ENCODE measurements around the gene RASGEF1B.
A peak's percentile ranks its signal among the peaks of the same experiment; 100 is the strongest.

Gene RASGEF1B

DNA sequence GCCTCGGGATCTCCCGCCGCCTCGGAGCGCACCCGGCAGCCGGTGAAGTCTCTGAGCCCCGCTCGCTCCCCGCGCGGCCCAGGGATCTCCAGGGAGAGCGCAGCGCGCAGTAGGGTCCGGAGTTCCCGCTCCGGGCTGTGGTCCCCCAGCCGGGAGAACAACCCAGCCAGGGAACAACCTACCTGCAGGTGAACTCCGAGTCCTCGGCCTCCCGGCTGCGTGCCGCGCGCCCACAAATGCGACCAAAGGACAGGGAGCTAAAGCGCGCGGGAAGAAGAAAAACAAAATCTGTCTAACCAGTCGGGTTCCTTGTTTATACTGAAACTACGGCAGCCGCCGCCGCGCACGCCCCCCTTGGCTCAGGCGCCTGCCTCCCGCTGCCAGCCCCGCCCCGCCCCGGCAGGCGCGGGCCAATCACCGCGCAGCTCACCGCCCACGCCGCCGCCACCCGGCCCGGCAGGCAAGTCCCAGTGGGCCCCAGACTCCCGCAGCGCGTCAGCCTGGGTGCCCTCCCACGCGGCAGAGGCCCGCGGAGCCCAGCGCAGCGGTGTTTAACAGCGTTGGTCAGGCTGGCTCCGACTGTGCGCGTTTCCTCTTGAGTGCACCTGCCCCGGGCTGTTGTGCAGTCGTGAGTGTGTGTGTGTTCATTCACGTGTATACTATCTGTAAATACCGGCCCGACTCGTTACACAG lies at the start of gene RASGEF1B:
TSS of gene RASGEF1B (minus strand) at position 320 of the 693 bp plus-strand sequence. CDS start 12,399 bp downstream, outside the sequence.
- peak; percentile 90 for DNase-seq

DNA sequence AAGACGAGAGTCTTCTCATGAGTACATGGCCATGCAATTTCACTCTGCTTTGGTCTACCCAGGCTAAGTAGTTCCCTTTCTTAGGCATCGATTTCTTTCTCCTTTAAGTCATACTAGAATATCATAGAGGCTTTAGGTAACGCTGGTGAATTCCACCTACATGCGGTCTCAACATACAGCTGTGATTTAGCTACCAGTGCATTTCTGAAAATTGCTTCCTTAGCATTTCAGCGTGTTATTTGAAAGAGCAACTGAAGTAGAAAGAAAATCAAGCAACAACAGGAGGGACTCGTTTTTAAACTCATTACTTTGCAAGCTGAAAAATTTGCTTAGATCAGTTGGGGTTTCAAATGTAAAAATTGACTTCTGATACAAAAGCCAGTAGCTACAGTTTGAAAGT lies 48.1 kb upstream of the RASGEF1B start:
- DNase-seq: no peak

DNA sequence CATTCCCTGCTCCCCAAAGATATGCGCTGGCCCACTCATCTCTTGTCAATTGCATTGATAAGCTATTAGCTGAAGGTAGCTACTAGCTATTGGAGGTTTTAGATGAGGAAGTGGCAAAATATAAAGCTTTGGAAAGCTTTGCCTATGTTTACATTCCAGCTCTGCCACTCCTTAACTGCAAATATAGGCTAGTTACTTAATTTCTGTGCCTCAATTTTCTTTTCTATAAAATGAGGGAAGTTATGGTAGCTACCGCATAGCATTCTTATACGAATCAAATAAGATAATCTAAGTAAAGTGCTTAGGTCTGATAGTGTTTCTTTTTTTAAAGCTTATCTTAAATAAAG lies 47.7 kb upstream of the RASGEF1B start:
- DNase-seq: no peak

DNA sequence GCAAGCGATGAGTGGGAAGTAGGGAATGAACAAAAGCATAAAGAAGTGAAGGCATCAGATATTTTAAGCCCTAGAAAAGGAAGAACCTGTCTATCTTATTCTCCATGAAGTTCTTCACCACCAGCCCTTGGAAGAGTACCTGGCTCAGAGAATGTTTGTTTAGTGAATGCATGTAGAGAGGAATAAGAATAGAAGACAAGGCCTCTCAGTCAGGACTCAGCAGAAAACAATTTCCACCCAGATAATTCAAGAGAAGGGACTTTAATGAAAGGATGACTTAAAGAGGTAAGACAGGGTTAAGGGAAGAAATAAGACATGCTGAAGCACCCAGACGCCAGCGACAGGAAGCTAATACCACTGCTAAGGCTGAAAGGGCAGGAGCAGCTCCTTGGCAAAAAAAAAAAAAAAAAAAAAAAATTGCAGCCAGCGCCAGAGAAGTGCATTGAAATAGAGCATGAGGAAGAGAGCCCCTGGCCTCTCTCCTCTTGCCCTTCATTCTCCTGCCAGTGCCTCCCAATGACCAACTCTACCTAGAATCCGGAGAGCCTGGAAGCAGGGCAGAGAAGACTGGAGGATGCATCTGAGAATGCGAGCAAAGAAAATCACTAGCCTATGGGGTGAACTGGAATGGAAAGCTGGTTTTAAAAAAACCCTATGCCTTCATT lies 47.2 kb upstream of the RASGEF1B start:
- no peak for DNase-seq

DNA sequence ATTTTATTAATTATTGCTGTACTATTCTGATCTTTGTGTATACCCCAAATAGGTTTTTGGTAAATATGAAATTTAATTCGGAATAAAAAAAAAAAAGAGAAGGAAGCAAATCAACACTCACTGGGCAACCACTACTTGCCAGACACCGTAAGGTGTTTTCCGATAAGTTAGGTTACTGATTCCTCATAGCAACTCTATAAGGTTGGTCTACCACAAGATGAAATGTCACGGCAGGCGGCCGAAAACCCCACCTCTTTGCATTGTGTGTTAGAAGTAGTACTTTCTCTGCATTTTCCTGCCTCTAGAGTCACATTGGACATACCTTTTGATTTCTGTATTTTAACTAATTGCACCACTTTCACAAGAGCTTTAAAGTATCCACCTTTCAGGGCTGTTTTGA lies 44.5 kb upstream of the RASGEF1B start:
- DNase-seq: no peak

DNA sequence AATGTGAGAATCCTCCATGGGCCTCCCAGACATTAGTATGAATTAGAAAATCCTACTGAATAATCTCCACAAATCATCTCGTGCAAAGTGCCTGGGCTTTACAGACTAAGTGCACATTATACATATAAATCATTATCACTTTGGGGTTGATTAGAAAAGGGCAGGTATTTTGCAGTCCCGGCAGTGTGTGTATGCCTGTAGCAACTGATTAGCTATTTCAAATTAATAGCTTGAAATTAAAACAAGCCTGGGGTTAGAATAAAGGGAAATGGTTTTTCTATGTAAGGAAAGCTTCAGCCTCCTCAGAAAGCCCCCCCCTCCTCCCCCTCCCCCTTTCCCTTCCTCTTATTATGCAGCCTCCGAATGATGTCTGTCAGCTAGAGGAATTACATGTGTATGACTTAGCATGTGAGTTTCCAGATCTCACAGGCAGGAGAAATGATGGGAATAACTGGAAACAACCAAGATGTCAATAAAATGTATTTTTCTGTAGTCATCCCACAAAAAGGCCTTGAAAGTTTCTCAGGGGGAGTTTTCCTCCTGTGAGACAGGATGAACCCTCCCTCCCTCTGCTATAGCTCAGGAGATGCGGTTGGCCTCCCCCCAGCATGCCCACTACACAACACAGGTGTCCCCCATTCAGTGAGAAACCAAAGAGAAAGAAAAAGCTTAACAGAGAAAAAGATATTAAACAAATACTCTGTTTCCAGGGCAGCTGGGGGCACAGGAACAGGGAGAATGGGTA lies 41.2 kb upstream of the RASGEF1B start:
- DNase-seq: no peak

DNA sequence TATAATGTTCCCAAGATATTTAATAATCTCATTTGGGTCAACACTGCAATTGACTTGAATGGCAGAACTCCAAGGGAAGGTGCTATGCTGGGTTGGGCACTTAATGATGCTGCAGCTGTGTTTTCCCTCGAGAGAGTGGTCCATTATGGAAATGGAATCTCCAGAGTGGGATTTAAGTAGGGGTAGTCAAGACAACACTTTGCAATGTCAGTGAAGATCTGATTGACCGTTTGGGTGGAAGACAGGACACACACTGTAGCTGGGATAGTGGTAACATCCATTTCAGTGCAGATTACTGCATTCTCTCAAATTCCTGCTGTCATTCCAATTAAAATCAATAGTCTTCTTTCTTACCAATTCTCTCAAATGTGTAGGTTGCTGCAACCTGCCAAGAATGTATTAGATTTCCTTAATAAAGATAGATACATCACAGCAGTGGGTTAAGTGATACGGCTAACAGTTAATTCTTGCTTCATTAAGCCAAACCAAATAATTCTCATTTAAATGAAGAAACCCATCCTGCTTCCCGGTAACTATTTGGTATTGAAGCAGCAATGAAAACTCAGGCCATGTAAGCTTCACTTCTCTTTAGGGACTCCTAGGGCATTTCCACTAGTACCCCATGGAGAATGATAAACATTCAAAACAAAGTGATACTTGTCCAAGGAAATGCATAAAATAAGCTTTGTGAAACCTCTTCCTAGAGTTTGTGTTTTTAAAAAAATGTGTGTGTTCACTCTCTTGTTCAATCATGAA lies 40.5 kb upstream of the RASGEF1B start:
- DNase-seq: no peak

DNA sequence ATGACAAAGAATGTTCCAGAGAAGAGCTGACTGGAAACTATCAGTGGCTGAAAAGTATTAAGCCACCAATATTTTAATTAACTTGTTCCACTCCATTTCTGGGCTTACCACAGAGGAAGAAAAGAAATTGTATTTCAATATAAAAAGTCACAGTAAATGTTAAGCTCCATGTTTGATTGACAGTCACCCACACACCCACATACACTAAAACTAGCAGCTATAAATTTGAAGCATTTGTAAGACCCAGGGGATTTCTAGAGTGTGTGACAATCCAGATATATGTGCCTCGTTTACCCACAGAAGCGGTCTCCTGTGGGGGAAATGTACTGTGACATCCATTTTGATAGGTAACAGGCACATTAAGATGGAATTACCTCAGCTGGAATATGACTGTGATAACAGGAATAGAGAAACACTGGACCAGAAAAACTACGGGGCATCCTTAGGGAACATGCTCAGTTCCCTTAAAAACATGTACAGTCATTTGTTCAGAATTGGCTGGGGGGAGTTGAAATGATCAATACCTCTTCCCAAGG lies 39.0 kb upstream of the RASGEF1B start:
- DNase-seq: no peak

DNA sequence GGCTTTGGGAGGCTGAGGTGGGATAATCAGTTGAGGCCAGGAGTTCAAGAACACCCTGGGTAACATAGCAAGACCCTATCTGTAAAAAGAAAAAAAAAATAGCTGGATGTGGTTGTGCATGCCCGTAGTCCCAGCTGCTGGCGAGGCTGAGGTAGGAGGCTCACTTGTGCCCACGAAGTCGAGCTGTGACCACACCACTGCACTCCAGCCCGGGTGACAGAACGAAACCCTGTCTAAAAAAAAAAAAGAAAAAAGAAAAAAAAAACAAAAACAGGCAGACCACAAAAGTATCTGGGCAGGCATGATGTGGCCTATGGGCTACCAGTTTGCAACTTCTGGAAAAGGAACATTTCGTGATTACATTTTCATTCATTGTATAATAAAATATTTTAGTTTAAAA lies 38.1 kb upstream of the RASGEF1B start:
- no peak for DNase-seq

DNA sequence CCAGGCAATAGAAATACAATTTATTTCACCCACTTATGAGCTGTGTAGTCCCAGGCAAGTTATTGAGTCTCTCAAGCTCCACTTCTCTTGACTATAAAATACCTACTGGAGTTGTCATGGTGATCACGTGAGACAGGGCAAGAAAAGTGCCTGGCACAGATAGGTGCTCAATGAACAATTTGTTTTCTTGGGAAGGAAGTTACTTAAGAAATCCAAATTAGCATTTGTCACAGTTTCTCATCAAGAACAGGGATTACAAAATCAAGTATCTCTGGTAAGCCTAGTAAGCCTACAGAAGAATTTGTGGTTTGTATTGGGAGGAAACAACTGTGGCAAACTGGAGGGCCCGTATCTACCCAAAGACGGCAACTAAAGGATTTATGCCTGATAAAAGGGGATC lies 37.5 kb upstream of the RASGEF1B start:
- no peak for DNase-seq

DNA sequence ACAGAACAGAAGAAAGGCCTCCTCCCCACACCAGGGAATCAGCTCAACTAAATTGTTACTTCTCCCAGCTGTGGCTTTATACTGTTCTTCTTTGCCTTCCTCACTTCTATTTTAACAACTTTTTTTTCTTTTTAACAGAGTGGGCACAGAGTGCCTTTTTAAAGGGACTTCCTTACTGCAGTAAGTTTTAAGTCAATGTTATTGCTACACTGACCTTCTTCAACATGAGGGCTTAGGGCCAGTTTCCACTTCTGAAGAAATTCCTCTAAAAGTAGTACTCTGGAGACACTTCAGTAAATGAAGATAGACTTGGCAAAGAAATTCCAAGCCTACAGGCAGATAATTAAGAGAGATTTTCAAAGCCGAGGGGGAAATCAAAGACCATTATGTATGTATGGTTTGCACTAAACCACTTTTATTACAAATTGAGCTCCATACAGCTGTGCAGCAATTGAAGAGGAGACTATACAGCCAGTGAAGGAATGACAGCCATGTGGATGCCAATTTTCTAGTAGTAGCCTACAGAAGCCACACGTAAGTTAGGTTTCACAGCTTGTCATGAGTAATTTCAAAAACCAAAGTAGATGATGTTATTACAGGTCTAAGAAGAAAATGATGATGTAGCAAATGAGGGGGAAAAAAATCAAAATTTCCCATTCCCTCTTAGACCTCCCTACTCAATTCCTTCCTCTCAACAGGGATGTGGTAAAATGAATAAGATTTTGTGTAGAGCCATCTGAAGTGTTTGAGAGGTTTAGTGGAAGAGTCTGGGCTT lies 36.9 kb upstream of the RASGEF1B start:
- no peak for DNase-seq

DNA sequence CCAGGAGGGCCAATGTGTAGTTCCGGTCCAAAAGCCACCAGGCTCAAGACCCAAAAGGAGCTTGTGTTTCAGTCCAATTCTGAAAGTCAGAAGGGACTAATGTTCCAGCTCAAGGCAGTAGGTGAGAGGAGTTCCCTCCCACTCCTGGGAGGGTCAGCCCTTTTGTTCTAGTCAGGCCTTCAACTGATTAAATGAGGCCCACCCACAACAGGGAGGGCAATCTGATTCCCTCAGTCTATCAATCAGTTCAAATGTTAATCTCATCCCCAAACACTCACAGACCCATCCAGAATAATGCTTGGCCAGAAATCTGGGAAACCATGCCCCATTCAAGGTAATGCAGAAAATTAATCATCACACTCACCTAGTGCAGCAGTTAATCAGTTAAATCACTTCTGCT lies 35.8 kb upstream of the RASGEF1B start:
- DNase-seq: no peak

DNA sequence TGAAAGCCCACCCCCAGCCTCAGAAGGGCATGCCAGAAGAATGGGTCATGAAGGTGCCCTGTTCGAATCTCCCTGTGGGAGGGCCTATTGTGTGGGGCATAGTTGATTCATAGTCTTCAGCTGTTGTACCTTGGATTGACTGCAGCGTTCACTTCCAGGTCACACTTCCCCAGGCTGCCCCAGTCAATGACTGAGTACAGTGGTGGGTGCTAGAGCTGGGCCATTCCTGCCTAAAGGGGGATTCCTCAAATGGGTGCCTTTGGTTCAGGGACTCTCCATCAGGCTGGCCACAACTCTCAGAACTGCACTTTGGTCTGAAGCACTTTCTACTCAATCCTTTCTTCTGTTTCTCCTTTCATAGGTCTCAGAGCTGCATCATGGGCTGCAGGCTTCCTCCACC lies 35.0 kb upstream of the RASGEF1B start:
- no peak for DNase-seq

DNA sequence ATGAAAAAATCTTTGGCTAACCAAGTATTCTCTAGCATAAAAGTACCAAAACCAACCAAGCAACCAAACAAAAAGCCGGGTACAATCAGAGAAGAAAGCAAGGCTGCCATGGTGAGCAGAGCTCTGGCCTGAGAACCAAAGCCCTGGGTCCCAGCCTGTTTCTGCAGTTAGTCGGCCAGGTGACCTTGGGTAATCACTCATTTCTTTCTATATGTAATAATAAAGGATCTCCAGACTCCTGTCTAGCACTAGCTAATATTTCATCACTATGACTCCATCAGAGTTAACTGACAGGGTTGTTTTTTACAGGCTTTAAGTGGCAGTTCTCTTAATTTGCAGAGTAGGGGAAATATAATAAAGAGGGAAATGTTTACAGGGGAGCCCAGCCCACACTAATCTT lies 34.0 kb upstream of the RASGEF1B start:
- DNase-seq: peak; percentile 60

DNA sequence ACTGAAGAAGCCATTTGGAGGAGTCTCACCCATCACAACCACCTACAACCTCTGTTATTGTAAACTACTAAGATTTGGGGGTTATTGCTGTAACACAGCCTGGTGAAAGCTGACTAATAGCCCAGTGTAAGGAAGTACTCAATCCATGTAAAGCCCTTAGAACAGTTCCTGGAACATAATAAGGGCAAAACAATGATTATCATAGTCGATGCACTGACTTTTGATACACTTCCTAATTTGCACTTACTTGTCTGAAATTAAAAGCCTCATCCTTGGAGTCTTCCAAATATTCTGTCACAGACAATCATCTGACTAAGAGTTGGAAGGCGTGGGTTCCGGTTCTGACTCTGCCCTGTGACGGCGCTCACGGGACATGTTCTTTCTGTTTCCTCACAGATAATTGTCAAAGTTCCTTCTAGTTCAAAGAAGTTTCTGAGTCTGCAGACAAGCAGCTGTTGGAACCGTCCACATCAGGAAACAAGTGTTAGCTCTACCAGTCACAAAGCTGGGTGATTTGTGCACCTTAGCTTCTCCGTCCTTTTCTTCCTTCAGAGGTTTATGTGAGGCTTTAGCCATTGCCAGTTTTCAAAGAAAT lies 33.4 kb upstream of the RASGEF1B start:
- no peak for DNase-seq

DNA sequence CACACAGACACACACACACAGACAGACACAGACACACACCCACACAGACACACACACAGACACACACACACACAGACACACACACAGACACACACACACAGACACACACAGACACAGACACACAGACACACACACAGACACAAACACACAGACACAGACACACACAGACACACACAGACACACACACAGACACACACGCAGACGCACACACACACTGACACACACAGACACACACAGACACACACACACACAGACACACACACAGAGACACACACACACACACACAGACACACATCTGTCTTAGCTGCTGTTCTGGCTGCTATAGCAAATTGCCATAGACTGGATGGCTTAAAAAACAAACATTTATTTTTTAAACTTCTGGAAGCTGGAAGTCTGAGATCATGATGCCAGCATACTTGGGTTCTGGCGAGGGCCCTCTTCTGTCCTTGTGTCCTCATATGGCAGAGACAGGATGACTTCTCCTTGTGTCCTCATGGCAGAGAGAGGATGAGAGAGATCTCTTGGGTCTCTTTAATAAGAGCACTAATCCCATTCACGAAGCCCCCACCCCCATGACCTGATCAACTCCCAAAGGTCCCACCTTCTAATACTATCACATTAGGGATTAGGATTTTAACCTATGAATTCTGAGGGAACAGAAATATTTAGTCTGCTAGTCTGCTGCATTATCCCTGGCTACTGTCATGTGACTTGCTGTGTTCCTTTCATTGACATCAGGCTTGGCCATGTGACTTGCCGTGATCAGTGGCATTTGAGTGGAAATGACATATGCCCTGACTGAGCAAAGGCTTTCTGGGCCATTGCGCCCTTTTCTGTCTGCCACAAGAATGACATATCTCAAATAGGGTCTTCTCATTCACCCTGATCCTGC lies 32.7 kb upstream of the RASGEF1B start:
- DNase-seq: no peak

DNA sequence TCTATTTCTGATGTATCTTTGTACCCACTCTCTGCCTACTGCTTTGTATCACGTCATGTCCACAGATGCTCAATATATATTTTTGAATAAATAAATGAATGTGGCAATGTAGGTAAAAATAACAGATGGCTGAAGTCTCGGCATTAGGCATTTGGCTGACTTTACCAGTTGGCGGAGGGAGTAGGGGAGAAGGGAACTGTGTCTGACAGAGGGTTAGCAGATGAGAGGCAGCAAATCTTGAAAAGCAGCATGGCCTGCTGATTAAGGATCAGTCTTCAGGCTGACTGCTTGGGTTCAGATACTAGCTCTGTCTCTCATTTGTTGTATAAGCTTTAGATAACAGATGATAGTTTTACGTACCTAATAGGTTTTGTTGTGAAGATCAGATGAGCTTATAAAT lies 31.9 kb upstream of the RASGEF1B start:
- DNase-seq: no peak

DNA sequence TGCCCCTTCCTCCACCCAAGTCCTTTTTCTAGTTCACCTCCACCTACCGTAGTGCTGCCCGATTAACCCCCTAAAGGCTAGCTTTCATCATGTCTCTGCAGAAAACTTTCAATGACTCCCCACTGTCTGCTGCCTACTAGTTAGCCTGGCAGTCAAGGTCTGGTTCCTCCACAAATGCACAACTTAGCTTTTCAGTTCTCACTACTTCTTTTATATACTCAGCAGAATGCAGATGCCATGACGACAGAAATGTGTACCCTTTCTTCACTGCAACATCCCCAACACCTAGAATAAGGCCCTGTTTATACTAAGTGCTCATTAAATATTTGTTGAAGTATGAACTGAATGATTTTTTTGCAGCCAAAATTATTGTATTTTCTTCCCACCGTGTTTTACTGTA lies 30.9 kb upstream of the RASGEF1B start:
- DNase-seq: no peak

DNA sequence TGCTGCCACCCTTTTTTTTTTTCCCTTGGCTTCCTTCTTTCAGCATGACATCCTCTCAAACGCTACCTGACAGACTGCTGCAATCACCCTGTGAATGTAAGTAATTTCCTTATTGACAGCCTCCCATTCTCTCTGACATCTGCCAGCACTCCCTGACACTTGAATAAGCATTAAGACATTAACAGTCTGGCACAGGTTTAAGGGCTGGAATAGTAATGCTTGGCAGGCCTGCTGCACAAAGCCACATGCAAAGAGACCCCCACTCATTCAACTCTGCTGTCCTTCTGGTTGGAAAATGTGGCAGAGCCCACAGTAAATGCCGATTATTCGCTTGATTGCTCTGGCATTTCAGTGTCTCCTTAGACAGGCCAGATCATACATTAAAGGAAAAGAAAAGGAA lies 28.1 kb upstream of the RASGEF1B start:
- no peak for DNase-seq

DNA sequence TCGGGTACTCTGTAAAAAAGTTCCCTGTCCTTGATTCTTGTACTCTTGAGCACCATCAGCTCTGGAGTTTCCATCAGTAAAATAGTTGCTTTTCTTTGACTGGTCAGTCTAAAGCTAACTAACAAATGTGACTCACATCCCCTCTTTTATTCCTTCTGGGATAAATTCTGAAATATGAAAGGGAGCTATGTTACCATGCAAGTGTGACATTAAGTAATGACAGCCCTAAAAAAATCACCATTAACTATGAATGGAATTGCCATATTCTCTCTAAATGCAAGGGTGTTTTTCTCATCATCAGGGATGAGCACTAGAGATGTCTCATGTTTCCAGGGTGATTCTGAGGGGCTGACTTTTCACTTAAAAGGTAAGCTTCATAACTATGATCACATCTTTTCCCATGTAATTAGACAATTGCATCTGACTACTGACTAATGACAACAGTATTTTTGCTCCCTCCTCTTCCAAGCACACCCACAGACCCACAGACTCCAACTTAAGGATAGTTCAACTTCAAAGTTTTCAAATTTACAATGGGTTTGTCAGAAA lies 26.9 kb upstream of the RASGEF1B start:
- DNase-seq: no peak

DNA sequence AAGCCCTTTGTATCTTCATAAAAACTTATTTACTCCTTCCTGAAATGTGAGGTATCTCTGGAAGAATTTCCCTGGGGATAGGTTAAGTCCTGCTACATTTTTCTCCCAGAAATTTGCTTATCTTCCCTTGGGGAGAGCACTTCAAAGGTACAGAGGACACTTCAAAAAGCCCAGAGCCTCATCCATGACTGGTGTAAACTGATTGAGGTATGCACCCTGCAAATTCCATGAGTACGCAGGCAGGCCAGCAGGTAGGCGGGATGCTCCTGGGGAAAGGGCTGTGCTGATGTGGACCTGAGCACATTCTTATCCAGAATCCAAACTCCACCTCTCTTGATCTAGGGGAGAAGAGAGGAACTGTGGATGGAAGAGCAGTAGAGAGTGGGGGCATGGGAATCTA lies 26.3 kb upstream of the RASGEF1B start:
- DNase-seq: no peak

All from NCI-H1417 treated with DMSO at 0.1 percent for 48 hours (cell line).